ENCODE measurements around the gene GSS.

DNA sequence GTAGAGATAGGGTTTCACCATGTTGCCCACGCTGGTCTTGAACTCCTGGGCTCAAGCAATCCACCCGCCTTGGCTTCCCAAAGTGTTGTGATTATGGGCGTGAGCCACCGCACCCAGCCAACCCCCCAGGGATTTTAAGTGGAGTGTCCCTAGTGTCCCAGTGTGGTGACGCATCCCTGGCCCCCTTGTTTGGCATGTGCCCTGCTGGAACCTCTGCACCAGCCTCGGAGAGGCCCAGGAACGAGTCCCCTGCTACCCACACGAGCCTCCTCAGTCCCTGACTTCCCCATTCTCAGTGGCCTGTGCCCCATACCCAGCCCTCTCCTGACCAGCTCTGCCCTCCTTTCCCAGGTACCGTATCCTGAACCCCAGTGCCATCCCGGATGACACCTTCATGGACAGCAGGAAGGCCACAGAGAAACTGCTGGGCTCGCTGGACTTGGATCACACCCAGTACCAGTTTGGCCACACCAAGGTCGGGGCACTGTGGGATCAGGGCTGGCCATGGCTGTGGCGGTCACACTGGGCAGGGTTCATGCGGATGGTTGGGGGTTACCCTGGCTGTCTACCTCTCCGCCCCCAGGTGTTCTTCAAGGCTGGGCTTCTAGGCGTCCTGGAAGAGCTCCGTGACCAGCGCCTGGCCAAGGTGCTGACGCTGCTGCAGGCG is 37.3 kb upstream of the GSS start:
- TF ChIP-seq, protein P1, sequence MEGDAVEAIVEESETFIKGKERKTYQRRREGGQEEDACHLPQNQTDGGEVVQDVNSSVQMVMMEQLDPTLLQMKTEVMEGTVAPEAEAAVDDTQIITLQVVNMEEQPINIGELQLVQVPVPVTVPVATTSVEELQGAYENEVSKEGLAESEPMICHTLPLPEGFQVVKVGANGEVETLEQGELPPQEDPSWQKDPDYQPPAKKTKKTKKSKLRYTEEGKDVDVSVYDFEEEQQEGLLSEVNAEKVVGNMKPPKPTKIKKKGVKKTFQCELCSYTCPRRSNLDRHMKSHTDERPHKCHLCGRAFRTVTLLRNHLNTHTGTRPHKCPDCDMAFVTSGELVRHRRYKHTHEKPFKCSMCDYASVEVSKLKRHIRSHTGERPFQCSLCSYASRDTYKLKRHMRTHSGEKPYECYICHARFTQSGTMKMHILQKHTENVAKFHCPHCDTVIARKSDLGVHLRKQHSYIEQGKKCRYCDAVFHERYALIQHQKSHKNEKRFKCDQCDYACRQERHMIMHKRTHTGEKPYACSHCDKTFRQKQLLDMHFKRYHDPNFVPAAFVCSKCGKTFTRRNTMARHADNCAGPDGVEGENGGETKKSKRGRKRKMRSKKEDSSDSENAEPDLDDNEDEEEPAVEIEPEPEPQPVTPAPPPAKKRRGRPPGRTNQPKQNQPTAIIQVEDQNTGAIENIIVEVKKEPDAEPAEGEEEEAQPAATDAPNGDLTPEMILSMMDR (IDR thresholded peaks at IDR 0.05) = no peak
- TF ChIP-seq POLR2A (IDR thresholded peaks at IDR 0.05) = no peak

Measured in Peyer's patch (tissue), 4 donors.